B cell (primary cell): ENCODE results near the gene TGFBR3.

Source experiments
- CTCF ChIP-seq: fragments of 200-600 bp; IDR thresholded peaks from one replicate; pipeline ENCODE4 v1.8.0; 2022; ENCODE audit warnings: antibody characterized with exemption, mild to moderate bottlenecking
- EZH2 ChIP-seq: IDR thresholded peaks from 2 replicates; pipeline ENCODE4 v1.6.1; 2012; ENCODE audit warnings: borderline replicate concordance, low read depth, mild to moderate bottlenecking, moderate library complexity, low read length; ENCODE audit not compliant: insufficient read depth, poor library complexity, severe bottlenecking

GRCh38 chr1:91766883-91767282 lies 119.1 kb downstream of the TGFBR3 start:
- no peak for TF ChIP-seq CTCF
- TF ChIP-seq EZH2, result no peak
